Upper lobe of left lung (tissue), 4 donors: ENCODE measurements around the gene NEB.

ENCODE experiments used
- POLR2A ChIP-seq, 4 donors: fragments of 450-650 bp; IDR thresholded peaks; one replicate each; pipeline ENCODE4 v1.5.1; 2016 to 2017; ENCODE audit warnings: antibody characterized with exemption in 4 of 4, mild to moderate bottlenecking in 2 of 4
- POLR2AphosphoS5 ChIP-seq, 2 donors: sonication (generic); formaldehyde crosslinking; IDR thresholded peaks; one replicate each; pipeline ENCODE4 v1.5.1; 2017; ENCODE audit warnings: antibody characterized with exemption in 2 of 2
- TF ChIP-seq, protein P1 (sequence below), 6 experiments: fragments of 450-650 bp in 4 of 6; fragments of 200-600 bp in 2 of 6; sonication (generic) in 2 of 6; IDR thresholded peaks; one replicate each; pipeline ENCODE4 v1.5.1; 2016 to 2019; ENCODE audit warnings: antibody characterized with exemption in 6 of 6

DNA sequence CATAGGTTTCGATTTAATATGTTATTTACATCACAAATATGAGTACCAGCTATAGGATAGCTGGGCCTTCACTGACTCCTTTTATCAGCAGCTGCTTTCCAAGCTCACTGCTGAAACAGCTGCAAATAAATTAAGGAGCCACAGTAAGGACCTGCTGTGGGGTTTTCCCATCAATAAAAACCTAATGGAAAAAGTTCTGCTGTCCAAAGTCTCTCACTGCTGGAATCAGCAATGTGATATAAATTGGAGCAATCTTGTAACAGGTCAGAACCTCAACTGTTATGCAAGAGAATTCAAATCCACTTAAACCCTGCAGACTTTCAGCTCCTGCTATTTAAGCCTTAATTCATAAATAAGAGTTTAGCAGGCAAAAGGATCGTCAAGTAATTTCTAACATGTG is 61.3 kb downstream of the NEB start:
- TF ChIP-seq POLR2AphosphoS5 (IDR thresholded peaks at IDR 0.05) (no peak), POLR2A (IDR thresholded peaks at IDR 0.05) (no peak)
- TF ChIP-seq, protein P1, sequence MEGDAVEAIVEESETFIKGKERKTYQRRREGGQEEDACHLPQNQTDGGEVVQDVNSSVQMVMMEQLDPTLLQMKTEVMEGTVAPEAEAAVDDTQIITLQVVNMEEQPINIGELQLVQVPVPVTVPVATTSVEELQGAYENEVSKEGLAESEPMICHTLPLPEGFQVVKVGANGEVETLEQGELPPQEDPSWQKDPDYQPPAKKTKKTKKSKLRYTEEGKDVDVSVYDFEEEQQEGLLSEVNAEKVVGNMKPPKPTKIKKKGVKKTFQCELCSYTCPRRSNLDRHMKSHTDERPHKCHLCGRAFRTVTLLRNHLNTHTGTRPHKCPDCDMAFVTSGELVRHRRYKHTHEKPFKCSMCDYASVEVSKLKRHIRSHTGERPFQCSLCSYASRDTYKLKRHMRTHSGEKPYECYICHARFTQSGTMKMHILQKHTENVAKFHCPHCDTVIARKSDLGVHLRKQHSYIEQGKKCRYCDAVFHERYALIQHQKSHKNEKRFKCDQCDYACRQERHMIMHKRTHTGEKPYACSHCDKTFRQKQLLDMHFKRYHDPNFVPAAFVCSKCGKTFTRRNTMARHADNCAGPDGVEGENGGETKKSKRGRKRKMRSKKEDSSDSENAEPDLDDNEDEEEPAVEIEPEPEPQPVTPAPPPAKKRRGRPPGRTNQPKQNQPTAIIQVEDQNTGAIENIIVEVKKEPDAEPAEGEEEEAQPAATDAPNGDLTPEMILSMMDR (IDR thresholded peaks at IDR 0.05) = no peak
